ELF-1 (cell line): ENCODE measurements around the gene RPLP2.

ENCODE experiments used
- DNase-seq: peaks from one replicate; pipeline ENCODE4 v3.0.0-alpha.2; 2016; ENCODE audit warnings: low read depth, low spot score

Gene RPLP2

DNA sequence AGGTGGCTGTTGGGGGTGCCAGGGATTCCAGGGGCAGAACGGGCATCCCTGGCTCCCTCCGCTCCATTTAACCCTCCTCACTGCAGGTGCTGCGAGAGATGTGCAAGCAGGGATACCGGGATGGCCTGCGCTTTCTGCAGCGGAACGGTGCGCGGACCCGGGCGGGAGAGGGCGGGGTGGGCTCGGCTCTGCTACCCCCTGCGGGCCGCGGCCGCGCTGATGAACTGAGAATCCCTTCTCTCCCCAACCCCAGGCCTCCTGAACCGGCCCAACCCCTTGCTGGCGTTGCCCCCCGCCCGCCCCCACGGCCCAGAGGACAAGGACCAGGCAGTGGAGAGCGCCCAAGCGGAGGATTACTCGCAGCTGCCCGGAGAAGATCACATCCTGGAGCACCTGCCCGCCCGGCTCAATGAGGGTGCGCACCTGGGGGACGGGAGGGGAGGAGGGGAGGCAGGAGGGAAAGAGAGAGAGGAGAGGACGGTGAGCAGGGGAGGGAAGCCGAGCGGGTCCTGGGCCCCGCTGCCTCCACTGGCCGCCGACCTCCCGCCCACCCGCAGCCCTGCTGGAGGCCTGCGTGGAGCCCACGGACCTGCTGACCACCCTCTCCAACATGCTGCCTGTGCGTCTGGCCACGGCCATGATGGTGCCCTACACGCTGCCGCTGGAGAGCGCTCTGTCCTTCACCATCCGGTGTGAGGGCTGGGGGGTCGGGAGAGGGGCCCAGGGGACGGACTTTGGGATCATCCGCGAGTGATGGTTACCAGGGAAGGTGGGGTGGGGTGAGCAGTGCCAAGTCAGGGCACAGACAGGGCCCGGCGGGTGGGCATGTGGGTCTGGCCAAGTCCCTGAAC, 13.9 kb downstream of the RPLP2 start:
- DNase-seq: no peak

DNA sequence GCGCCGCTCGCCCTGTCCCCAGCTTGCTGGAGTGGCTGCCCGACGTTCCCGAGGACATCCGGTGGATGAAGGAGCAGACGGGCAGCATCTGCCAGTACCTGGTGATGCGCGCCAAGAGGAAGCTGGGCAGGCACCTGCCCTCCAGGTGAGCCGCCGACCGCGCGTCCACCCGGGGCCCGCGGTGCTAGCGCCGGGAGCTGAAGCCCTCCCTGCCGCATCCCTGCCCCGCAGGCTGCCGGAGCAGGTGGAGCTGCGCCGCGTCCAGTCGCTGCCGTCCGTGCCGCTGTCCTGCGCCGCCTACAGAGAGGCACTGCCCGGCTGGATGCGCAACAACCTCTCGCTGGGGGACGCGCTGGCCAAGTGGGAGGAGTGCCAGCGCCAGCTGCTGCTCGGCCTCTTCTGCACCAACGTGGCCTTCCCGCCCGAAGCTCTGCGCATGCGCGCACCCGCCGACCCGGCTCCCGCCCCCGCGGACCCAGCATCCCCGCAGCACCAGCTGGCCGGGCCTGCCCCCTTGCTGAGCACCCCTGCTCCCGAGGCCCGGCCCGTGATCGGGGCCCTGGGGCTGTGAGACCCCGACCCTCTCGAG, 14.6 kb downstream of the RPLP2 start:
- peak; percentile 45 for DNase-seq

DNA sequence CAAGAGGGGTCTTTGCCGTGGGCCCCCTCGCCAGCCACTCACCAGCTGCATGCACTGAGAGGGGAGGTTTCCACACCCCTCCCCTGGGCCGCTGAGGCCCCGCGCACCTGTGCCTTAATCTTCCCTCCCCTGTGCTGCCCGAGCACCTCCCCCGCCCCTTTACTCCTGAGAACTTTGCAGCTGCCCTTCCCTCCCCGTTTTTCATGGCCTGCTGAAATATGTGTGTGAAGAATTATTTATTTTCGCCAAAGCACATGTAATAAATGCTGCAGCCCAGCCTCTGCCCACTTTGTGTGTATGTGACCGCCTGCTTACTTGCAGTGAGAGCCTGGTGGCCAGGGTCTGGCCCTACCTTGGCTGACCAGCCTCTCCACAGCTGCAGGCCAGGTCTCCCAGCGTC, 15.2 kb downstream of the RPLP2 start:
- DNase-seq: no peak

DNA sequence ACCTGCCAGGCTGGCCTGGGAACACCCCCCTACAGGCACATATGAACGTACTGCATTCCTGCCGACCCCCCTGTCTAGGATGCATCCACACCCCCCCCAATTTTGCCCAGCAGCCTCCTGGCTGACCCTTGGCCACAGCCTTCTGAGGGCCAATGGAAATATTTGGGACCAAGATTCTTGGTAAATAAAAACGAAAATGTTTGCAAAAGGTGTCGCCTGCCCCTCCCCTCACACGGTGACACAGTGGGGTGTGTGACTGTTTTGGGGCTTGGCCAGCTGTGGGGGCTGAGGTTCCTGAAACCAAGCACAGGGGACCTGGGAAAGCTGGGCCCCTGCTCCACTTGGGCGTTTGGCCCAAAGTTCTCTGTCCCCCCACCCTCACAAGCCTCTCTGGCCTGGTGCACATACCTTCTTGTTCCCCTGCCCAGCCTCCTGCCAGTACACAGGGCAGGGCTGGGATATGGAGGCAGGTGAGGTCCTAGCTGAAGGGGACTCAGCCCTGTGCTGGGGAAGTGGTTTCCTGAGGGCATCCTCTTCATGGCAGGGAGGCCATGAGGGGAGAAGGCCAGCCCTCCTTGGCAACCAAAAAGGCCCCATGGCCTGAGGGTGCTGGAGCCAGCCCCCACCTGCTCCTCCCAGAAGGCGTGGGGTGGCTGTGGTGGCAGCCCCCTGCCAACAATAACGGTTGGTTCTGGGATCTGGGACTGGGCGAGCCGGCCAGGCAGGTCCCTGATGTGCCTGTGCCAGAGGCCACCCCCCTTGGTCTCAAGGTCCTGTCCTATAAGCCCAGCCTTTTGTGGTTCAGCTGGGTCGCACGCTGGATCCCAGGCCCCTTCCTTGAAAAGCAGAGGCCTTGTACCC, 15.8 kb downstream of the RPLP2 start:
- DNase-seq: no peak

DNA sequence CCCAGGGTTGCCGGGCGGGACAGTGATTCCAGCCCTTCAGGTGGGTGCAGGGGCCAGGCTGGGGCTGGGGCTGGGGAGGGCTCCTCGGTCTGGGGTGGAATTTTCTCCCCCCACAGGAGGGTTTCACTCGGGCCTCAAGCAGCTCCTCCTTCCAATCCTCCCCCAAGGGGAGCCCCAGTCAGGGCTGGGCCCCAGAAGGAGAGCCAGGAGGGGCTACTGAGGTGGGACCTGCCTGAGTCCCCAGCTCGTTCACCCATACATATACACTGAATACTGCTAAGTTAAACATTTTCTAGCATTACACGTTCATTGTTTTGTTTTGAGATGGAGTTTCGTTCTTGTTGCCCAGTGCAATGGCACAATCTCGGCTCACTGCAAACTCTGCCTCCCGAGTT, 16.5 kb downstream of the RPLP2 start:
- DNase-seq: no peak

DNA sequence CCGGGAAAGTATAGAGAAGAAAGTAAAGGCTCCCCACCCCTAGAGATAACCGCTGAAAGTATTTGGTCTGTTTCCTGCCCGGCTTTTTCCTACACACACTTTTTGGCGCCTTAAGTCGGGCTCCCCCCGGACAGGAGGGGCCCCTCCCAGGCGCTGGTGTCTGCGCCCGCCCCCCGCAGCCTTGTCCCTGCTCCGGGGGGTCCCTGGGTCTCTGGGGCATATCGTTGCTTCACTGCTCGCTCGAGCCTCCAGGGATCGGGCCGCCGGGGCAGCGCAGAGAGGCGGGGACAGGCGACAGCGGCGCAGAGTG, 17.0 kb downstream of the RPLP2 start:
- no peak for DNase-seq

DNA sequence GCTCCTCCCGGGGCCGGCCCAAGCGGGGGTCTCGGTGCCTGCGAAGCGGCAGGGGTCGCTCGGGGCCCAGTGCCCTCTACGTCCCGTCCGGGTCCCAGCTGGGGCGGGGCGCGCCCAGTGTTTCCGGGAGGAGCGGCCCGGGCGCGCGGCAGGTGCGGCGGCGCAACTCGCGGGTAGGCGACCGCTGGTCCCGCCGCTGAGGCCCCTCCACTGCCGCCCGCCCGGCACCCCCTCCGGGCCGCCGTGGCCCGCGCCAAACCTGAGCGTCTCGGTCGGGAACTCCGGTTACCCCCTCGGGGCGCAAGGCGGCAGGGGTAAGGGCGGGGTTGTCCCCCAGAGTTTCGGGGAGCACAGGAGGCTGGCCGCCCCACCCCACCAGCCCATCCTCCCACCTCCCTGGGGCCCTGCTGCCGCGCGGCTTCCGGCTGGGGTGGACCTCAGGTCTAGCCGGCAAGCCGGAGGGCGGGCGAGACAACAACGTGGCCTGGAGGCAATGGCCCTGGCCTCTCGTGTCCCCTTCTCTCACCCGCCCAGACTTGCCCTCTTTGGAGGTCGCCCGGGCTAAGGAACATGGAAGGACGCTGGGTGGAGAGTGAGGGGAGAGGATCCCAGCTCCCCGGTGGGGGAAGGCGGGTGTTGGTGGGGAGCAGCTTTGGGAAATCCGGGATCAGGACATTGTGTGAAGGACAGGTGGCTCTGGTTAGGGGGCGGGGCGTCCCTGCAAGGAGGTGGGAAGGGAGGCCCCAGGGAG, 17.6 kb downstream of the RPLP2 start:
- DNase-seq: peak; percentile 50

DNA sequence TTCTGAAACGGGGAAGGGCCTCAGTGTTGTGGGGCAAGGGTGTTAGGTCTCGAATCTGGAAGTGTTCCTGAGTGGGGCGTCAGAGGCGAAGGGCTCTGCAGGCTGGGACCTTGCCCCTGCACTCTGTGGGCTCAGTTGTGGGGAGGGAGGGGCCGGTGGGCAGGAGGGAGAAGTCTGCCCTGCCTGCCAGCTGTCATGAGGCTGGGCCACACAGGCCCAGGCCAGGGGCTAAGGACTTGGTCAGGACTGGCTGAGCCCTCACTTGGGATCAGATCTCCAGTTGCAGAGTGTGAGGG, 18.1 kb downstream of the RPLP2 start, which contains the start of gene CRACR2B:
TSS of gene CRACR2B (plus strand) at position 23 of the 296 bp plus-strand sequence. CDS start 689 bp downstream, outside the sequence.
- DNase-seq: no peak

DNA sequence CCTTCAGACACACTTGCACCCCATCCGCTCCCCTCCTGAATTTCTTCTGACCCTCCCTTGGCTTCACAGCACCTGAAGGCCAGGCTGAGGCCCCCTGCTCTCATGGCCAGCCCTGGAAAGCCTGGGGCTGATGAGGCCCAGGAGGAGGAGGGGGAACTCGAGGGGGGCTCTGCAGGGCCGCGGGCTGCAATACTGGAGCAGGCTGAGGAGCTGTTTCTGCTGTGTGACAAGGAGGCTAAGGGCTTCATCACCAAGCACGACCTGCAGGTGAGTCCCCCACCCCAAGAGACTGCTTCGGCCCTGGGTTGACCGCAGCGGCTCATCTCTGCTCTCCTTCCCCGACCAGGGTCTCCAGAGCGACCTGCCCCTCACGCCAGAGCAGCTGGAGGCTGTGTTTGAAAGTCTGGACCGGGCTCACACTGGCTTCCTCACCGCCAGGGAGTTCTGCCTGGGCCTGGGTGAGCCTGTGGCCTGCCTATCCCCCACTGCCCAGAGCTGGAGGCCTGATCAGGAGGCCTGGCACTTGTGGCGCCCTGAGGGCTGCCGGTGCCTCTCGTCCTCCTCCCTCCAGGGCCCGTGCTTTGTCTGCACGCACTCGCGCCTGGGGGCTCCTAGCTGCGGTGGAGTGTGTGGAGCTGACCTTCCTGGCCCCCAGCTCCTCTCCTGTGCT, 18.9 kb downstream of the RPLP2 start:
- peak; percentile 70 for DNase-seq

DNA sequence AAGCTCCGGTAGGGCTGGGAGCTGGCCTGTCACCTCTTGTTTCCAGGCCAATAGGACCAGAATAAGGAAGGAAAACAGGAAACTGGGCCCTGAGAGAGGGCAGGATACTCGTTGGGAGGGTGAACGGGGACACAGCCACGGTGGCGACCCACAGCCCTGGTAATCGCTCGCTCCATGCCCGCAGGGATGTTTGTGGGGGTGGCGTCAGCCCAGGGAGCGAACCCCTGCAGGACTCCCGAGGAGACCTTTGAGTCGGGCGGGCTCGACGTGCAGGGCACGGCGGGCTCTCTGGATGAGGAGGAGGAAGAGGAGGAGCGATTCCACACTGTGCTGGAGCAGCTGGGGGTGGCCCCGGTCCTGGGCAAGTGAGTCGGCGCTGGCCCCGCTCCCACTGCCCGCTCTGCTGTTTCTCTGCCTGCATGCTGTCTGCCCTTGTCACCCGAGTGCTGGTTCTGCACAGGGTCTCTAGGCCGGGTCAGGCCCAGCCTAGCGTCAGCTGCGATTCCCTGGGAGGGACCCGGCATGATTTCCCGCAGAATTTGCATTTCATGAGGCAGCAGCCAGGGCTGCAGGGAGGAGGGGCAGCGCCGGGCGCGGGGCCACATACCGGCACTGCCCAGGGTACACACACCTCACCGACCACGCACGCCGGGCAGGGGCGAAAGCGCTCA, 19.5 kb downstream of the RPLP2 start:
- peak; percentile 48 for DNase-seq

DNA sequence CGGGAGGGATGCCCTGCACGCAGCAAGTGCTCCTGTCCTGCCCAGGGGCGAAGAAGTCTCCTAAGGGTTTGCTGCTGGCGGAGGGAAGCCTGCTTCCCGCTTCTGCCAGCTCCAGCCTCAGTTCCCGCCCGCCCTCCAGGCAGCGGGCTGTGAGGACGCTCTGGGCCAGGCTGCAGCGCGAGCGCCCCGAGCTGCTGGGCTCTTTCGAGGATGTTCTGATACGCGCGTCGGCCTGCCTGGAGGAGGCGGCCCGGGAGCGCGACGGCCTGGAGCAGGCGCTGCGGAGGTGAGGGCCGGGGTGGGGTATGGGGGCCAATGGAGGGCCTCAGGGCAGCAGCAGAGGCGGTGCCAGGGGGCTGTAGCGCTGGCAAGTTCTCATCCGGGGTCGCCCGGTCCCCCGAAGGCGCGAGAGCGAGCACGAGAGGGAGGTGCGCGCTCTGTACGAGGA, 20.1 kb downstream of the RPLP2 start:
- no peak for DNase-seq

DNA sequence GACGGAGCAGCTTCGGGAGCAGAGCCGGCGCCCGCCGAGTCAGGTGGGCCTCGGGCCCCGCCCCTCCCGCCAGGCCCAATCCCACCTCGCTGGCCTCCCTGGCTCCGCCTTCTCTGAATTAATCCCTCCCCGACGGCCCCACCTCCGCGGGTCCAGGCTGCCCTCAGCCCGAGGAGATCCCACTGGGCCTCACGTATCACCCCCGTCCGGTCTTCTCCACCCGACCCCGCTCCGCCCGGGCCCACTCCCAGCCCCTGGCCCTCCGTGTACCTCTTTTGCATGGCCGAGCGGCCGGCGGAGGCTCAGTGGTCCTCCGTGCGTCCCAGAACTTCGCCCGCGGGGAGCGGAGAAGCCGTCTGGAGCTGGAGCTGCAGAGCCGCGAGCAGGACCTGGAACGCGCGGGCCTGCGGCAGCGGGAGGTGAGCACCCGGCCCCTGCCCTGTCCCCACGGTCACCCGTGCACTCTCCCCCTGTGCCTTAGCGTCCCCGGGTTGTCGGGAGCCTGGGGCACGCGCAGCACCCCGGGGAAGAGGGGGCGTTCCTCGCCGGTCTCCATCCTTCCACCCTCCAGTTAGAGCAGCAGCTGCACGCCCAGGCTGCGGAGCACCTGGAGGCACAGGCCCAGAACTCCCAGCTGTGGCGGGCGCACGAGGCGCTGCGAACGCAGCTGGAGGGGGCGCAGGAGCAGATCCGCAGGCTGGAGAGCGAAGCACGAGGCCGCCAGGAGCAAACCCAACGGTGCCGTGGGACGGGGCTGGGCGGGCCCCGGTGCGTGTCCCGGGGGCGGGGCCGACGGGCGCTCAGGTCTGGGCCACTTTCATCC, 20.7 kb downstream of the RPLP2 start:
- DNase-seq: peak; percentile 90

DNA sequence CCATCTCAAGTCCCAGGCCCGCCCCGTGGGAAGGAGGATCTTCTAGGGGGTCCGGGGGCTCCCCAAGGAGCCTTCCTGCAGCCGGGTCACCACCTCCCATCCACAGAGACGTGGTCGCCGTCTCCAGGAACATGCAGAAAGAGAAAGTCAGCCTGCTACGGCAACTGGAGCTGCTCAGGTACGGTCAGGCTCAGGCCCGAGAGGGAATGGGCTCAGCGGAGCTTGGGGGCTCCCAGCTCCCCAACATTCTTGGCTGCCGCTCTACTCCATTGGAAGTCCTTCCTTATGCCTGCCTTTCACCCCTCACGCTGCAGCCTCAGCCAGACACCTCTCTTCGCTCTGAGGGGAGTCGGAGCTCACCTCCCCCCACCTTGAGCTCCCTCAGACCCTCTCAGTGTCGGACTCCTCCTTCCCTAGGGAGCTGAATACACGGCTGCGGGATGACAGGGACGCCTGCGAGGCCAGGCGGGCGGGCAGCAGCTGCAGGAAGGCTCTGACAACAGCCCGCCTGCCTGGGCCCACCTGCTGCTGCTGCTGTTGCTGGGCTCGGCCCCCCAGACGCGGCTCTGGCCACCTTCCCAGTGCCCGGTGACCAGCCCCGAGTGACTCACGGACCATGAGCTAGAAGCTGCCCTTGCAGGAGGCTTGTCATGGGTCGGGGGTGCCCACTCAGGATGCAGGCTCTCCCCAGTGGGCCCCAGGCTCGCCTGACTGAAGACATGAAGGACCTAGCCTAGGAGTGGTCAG, 21.5 kb downstream of the RPLP2 start:
- peak; percentile 37 for DNase-seq

DNA sequence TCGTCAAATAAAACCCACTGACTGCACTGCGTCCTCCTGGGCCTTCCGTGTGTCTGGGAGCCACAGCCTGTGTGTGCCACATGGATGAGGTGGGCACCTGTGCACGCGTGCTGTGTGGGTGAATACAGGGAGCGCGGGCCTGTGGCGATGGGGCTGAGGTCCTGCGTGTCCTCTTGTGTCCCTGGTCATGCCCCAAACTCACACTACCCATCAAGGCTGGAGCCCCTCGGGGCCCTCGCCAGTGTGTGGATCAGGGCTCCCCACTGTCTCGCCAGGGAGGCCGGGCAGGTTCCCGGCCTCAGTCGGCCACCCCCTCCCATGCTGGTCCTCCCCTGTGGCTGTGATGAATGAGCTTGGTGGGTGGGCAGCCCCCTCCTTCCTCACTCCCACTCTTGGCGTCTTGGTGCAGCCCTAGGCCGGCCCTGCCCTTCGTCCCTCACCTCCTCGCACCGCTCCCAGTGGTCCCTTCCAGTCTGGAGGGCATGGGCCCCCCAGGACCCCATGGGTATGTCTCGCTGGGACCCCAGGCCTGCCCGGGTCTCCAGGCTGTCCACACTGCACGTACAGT, 22.3 kb downstream of the RPLP2 start:
- DNase-seq: no peak

DNA sequence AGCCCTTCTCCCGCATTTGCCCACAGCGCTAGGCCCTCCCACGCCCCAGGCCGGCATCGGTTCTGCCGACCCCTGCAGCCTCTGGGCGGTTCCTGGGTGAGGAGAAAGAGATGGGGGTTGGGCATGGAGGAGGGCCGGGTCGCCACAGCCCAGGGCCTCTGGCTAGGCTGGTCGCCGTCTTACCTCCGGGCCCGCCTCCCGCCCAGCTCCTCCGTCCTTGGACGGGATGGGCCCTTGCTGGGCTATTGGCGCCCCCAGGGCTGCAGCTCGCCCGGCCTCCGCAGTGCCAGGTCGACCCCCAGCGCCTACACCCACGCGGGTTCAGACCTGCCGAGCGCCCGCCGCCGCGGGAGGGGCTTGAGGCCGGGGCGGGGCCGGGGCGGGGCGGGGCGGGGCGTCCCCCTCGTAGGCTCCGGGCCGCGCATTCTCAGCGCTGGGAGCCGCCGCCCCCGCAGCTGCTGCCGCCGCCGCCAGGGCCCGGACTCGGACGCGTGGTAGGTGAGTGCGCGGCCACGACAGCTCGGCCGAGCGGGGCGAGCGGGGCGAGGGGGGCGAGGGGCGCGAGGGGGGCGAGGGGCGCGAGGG, 22.9 kb downstream of the RPLP2 start, which contains the start of gene CD151:
TSS of gene CD151 (plus strand) at position 424 of the 585 bp plus-strand sequence. CDS start 3,118 bp downstream, outside the sequence.
- peak; percentile 81 for DNase-seq

DNA sequence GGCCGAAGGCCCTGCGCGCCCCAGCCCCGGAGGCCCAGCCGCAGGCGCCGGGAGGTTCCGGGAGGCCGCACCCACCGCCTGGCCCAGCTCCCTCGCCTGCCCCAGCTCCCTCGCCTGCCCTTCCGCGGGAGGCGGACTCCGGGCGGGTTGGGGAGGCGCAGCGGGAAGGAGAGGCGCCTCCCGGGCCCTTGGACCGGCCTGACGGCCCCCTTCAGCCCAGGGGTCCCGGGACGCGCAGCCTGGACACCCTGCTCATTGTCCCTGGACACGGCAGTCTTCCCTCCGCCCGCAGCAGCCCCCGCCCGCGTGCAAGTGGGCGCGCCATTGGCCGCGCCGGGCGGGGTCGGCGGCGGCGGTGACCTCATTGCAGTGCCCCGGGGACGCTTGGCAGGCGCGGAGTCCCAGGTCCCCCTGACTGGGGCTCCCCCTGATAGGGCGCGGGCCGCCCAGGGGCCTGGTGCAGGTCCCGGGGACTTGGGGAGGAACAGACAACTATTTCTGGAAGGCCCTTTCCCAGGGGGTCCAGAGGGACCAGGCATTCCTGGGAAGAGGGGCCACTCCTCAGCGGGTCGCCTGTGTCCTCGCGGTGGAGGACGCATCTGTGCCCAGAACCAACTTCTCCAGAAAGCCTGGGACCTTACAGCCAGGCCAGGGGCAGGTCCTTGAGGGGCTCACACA, 23.5 kb downstream of the RPLP2 start:
- DNase-seq: peak; percentile 63

DNA sequence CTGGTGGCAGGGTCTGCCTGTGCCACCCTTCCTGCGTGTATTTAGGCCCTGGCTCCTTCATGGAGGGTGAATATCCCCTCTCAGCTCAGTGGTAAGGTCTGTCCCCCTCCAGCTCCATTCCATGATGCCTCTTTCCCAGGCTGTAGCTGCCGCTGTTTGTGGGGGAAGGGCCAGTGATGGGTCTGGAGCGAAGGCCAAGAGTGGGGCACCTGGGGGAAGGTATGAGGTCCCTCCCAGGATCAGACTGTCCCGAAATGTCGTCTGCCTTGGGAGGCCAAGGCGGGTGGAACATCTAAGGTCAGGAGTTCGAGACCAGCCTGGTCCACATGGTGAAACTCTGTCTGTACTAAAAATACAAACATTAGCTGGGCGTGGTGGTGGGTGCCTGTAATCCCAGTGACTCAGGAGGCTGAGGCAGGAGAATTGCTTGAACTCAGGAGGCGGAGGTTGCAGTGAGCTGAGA, 24.1 kb downstream of the RPLP2 start:
- DNase-seq: no peak
